ENCODE results near the gene GGTA1. TPM values are rescaled to one million over a fixed set of nuclear protein-coding genes. Genes with fewer than 3 reads are reported as not detected.
A peak's percentile ranks its signal among the peaks of the same experiment; 100 is the strongest.

Gene GGTA1
- total RNA-seq (2022): not detected in 2 replicates
- Bru-seq, nascent RNA: not detected
- not detected for BruChase-seq, experiment 1, labeled RNA remaining after a 2-hour chase
- BruChase-seq, experiment 2, labeled RNA remaining after a 6-hour chase: percentile 2 among the genes with signal in this experiment
- long read RNA-seq, partial matches to known transcripts: 0 of 1 reads
- long read RNA-seq, other reads (novel, unspliced or antisense): 1 of 1 reads

GRCh38 chr9:121499427-121500164 is at the start of gene GGTA1:
Gene GGTA1, minus strand, starts transcription at chr9:121499844. Its CDS starts 31,922 bp downstream, at chr9:121467922.
- Mint-ChIP-seq H3K9me3 (ENCODE audit: unreplicated experiment) (peaks cover 13% of the 10 kb centered on the region), H3K27me3 (ENCODE audit: insufficient read depth, unreplicated experiment) (peaks cover 33% of the 10 kb centered on the region), H3K4me3 (ENCODE audit: unreplicated experiment) (peak within 1 kb of the TSS; percentile 69), H3K4me1 (ENCODE audit: low read depth, unreplicated experiment) (peaks cover 9% of the 10 kb centered on the region), H3K36me3 (ENCODE audit: insufficient read depth, unreplicated experiment) (peaks cover 10% of the 10 kb centered on the region), H3K27ac (ENCODE audit: unreplicated experiment) (no peak within 1 kb of the TSS)
- BruUV-seq (replicated peaks): no TSS peak
- intact Hi-C loops (cut with micrococcal nuclease; ENCODE audit: unreplicated experiment): no loop called here
- TF ChIP-seq CTCF (IDR thresholded peaks at IDR 0.05; ENCODE audit: insufficient read depth in 1 of 2, low read depth in 1 of 2, low read length in 1 of 2, severe bottlenecking in 1 of 2, unreplicated experiment in 1 of 2): no peak
- peaks cover 14% of the 10 kb centered on the region for H3K9me3 ChIP-seq
- POLR2A ChIA-PET: no interaction called here
- H3K36me3 ChIP-seq (ENCODE audit: control insufficient read depth, insufficient read depth, low read length): no peaks in the 10 kb centered on the region
- H3K27me3 ChIP-seq (replicated peaks; ENCODE audit: control insufficient read depth, insufficient read depth, low read length): peaks cover 3% of the 10 kb centered on the region
- H3K4me3 ChIP-seq (ENCODE audit: low read depth, low read length): peak within 1 kb of the TSS; percentile 33
- CTCF ChIA-PET: interaction anchor here (0.6 to 0.7 kb wide), 2 partner anchors 60 to 979 kb away, joined by 3 read pairs; no protein-coding TSS in a partner anchor
- peak in 1 of 2 experiments; percentile 50 for DNase-seq
- H3K4me1 ChIP-seq: peaks cover 7% of the 10 kb centered on the region; the same call in 1 of the 2 replicates

DNA sequence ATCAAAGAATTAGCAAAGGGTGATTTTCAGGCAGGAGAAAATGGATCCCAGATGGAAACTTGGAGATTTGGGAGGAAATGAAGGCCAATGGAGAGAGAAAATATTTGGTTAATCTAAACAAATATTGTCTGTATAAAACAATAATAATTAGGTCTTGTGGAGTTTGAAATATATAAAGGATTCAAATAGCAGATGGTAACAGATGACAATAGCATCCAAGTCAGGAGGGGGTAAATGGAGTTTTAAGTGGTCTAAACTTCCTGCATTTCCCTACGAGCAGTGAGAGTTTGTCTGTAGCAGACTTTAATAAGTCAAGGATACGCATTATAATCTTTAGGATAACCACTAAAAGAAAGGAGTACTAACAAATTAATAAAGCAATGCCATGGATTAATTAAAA is 49.0 kb upstream of the GGTA1 start:
- no peak for DNase-seq
- H3K36me3 ChIP-seq (ENCODE audit: control insufficient read depth, insufficient read depth, low read length): no peaks in the 10 kb centered on the region
- no peaks in the 10 kb centered on the region for H3K4me1 Mint-ChIP-seq (ENCODE audit: low read depth, unreplicated experiment)
- no peak overlapping the region for H3K4me3 Mint-ChIP-seq (ENCODE audit: unreplicated experiment)
- H3K4me1 ChIP-seq: no peaks in the 10 kb centered on the region
- no peaks in the 10 kb centered on the region for H3K36me3 Mint-ChIP-seq (ENCODE audit: insufficient read depth, unreplicated experiment)
- no peaks in the 10 kb centered on the region for H3K9me3 Mint-ChIP-seq (ENCODE audit: unreplicated experiment)
- BruUV-seq (replicated peaks): no TSS peak
- intact Hi-C loops (cut with micrococcal nuclease; ENCODE audit: unreplicated experiment): loop anchor here (5.0 kb wide), 2 partner anchors 149 to 459 kb away; no protein-coding TSS in a partner anchor
- no peak overlapping the region for H3K27ac Mint-ChIP-seq (ENCODE audit: unreplicated experiment)
- POLR2A ChIA-PET: no interaction called here
- CTCF ChIA-PET: no interaction called here
- H3K27me3 ChIP-seq (replicated peaks; ENCODE audit: control insufficient read depth, insufficient read depth, low read length): no peaks in the 10 kb centered on the region
- H3K27me3 Mint-ChIP-seq (ENCODE audit: insufficient read depth, unreplicated experiment): no peaks in the 10 kb centered on the region
- H3K9me3 ChIP-seq: no peaks in the 10 kb centered on the region
- no peak overlapping the region for H3K4me3 ChIP-seq (ENCODE audit: low read depth, low read length)
- no peak for TF ChIP-seq CTCF (IDR thresholded peaks at IDR 0.05; ENCODE audit: insufficient read depth in 1 of 2, low read depth in 1 of 2, low read length in 1 of 2, severe bottlenecking in 1 of 2, unreplicated experiment in 1 of 2)

- no TSS peak for BruUV-seq (replicated peaks)
- CTCF ChIA-PET: interaction anchor here (0.6 to 1.7 kb wide), 25 partner anchors 8 to 1313 kb away, joined by 3 to 10 read pairs (median 4); no protein-coding TSS in a partner anchor
These were observed 46.3 kb upstream of the GGTA1 start for GRCh38 chr9:121545875-121546423.

More at GRCh38 chr9:121545875-121546423, 46.3 kb upstream of the GGTA1 start:
- intact Hi-C loops (cut with micrococcal nuclease; ENCODE audit: unreplicated experiment): loop anchor here (1.0 to 5.0 kb wide), 6 partner anchors 53 to 577 kb away; no protein-coding TSS in a partner anchor
- Histone ChIP-seq H3K9me3 (no peaks in the 10 kb centered on the region), H3K4me1 (no peaks in the 10 kb centered on the region), H3K4me3 (ENCODE audit: low read depth, low read length) (peak overlapping the region; percentile 26), H3K36me3 (ENCODE audit: control insufficient read depth, insufficient read depth, low read length) (no peaks in the 10 kb centered on the region), H3K27me3 (replicated peaks; ENCODE audit: control insufficient read depth, insufficient read depth, low read length) (no peaks in the 10 kb centered on the region)
- no peaks in the 10 kb centered on the region for H3K4me1 Mint-ChIP-seq (ENCODE audit: low read depth, unreplicated experiment)
- no peak overlapping the region for H3K4me3 Mint-ChIP-seq (ENCODE audit: unreplicated experiment)
- POLR2A ChIA-PET: interaction anchor here (0.6 kb wide), 1 partner anchor 258 kb away, joined by 3 read pairs; no protein-coding TSS in a partner anchor
- DNase-seq: peak; percentile 96 to 97
- H3K27me3 Mint-ChIP-seq (ENCODE audit: insufficient read depth, unreplicated experiment): no peaks in the 10 kb centered on the region
- peak; percentile 92 to 97 for TF ChIP-seq CTCF (IDR thresholded peaks at IDR 0.05; ENCODE audit: insufficient read depth in 1 of 2, low read depth in 1 of 2, low read length in 1 of 2, severe bottlenecking in 1 of 2, unreplicated experiment in 1 of 2)
- H3K9me3 Mint-ChIP-seq (ENCODE audit: unreplicated experiment): no peaks in the 10 kb centered on the region
- no peak overlapping the region for H3K27ac Mint-ChIP-seq (ENCODE audit: unreplicated experiment)
- no peaks in the 10 kb centered on the region for H3K36me3 Mint-ChIP-seq (ENCODE audit: insufficient read depth, unreplicated experiment)
